ENCODE data around the gene SERPINA5.

- TF ChIP-seq CTCF (IDR thresholded peaks at IDR 0.05) (no peak), EZH2 (IDR thresholded peaks at IDR 0.05; ENCODE audit: borderline replicate concordance, insufficient read depth, low read depth, low read length, poor library complexity, severe bottlenecking) (no peak)
Measured at GRCh38 chr14:94569381-94570001, 11.7 kb upstream of the SERPINA5 start.
